Natural killer cell (primary cell): ENCODE measurements around the gene ALLC. TPM values are rescaled to one million over a fixed set of nuclear protein-coding genes. Genes with fewer than 3 reads are reported as not detected.

Experiments used
- ATAC-seq, 3 donors: fragments of 150-1000 bp in 2 of 3; fragments of 200-7000 bp in 1 of 3; cut with Tn5 transposase; 1 replicate in 1 of 3; 2 replicates in 2 of 3; pipeline ENCODE4 v1.10.0; 2021; ENCODE audit warnings: mild to moderate bottlenecking in 2 of 3, moderate library complexity in 2 of 3
- DNase-seq, 2 donors: peaks; one replicate each; pipeline versions ENCODE4 v3.0.0 to v3.0.0-alpha.2; 2013 to 2021; ENCODE audit warnings: mixed read lengths in 1 of 2
- H3K27ac ChIP-seq: one replicate; pipeline ENCODE4 v1.5.1; 2013; ENCODE audit warnings: mild to moderate bottlenecking, low read length
- H3K27me3 ChIP-seq: one replicate; pipeline ENCODE4 v1.6.1; 2013; ENCODE audit warnings: low read length; ENCODE audit not compliant: control insufficient read depth, insufficient read depth
- H3K36me3 ChIP-seq: one replicate; pipeline ENCODE4 v1.6.1; 2013; ENCODE audit warnings: low read length; ENCODE audit not compliant: control insufficient read depth, insufficient read depth
- H3K4me1 ChIP-seq: one replicate; pipeline ENCODE4 v1.6.1; 2013; ENCODE audit warnings: low read length; ENCODE audit not compliant: control insufficient read depth, insufficient read depth
- H3K4me3 ChIP-seq: one replicate; pipeline ENCODE4 v1.5.1; 2013; ENCODE audit warnings: low read length
- H3K9me3 ChIP-seq: one replicate; pipeline ENCODE4 v1.6.1; 2013; ENCODE audit warnings: low read length; ENCODE audit not compliant: control insufficient read depth, insufficient read depth
- H3K27ac Mint-ChIP-seq, 2 donors: one replicate each; pipeline ENCODE4 v1.8.0; 2022; ENCODE audit warnings: mild to moderate bottlenecking in 2 of 2, mixed read lengths in 2 of 2, moderate library complexity in 1 of 2
- H3K27me3 Mint-ChIP-seq, 2 donors: one replicate each; pipeline ENCODE4 v1.8.0; 2022; ENCODE audit warnings: low read depth in 2 of 2, mixed read lengths in 2 of 2
- H3K36me3 Mint-ChIP-seq: one replicate; pipeline ENCODE4 v1.8.0; 2022; ENCODE audit warnings: mixed read lengths
- H3K4me1 Mint-ChIP-seq, 2 donors: one replicate each; pipeline ENCODE4 v1.8.0; 2022; ENCODE audit warnings: mixed read lengths in 2 of 2
- H3K4me3 Mint-ChIP-seq: one replicate; pipeline ENCODE4 v1.8.0; 2022; ENCODE audit warnings: mild to moderate bottlenecking, moderate library complexity, mixed read lengths
- H3K9me3 Mint-ChIP-seq, 2 donors: one replicate each; pipeline ENCODE4 v1.8.0; 2022; ENCODE audit warnings: mixed read lengths in 2 of 2
- CTCF ChIP-seq: fragments of 200-600 bp; IDR thresholded peaks from one replicate; pipeline ENCODE4 v1.8.0; 2022; ENCODE audit warnings: antibody characterized with exemption
- WGBS: methylation state at CpG from one replicate; pipeline ENCODE4 v1.1.7; 2013; ENCODE audit warnings: missing lambda C conversion rate; ENCODE audit not compliant: insufficient coverage; 5-methylcytosine and 5-hydroxymethylcytosine counted together
- intact Hi-C: fragments of 100-400 bp; cut with micrococcal nuclease; formaldehyde crosslinking; loops from one replicate; pipeline ENCODE4 v1.14.2; 2022
- total RNA-seq, 4 donors: library from RNA; stranded (reverse); fragments of 120-200 nt in 1 of 4; gene quantifications; one replicate each; pipeline versions ENCODE4 v1.2.3 to v1.2.4, GENCODE V29; 2013 to 2022

ALLC gene
- total RNA-seq, 3 donors from 2014 or later (not counting 1 experiment from before 2014, with no cell fraction given), result not detected

- Histone ChIP-seq H3K4me1 (no peaks in the 10 kb centered on the region), H3K9me3 (no peaks in the 10 kb centered on the region), H3K4me3 (no peak overlapping the region), H3K27me3 (no peaks in the 10 kb centered on the region), H3K27ac (no peak overlapping the region), H3K36me3 (no peaks in the 10 kb centered on the region)
- no peak for DNase-seq
- Mint-ChIP-seq H3K27ac (no peak overlapping the region), H3K4me3 (no peak overlapping the region), H3K9me3 (no peaks in the 10 kb centered on the region), H3K4me1 (no peaks in the 10 kb centered on the region), H3K27me3 (peaks cover 0 to 15% of the 10 kb centered on the region in 2 donors), H3K36me3 (no peaks in the 10 kb centered on the region)
- no peak for TF ChIP-seq CTCF
- WGBS, result 90% methylated on average over 19 of the region's 20 CpGs
- no peak for ATAC-seq
- intact Hi-C loops, result no loop called here
Measured at GRCh38 chr2:3747032-3747654, 89.1 kb downstream of the ALLC start.

- Mint-ChIP-seq H3K9me3 (no peaks in the 10 kb centered on the region), H3K4me3 (no peak overlapping the region), H3K36me3 (no peaks in the 10 kb centered on the region), H3K27ac (no peak overlapping the region), H3K4me1 (no peaks in the 10 kb centered on the region), H3K27me3 (peaks cover 0 to 15% of the 10 kb centered on the region in 2 donors)
- ATAC-seq (no peak), DNase-seq (no peak)
- no peak for TF ChIP-seq CTCF
- no peak overlapping the region for H3K27ac ChIP-seq
- no peak overlapping the region for H3K4me3 ChIP-seq
- H3K9me3 ChIP-seq, result no peaks in the 10 kb centered on the region
- no peaks in the 10 kb centered on the region for H3K36me3 ChIP-seq
- no peaks in the 10 kb centered on the region for H3K4me1 ChIP-seq
- WGBS, result 63% methylated on average over 9 of the region's 9 CpGs
- intact Hi-C loops, result no loop called here
- no peaks in the 10 kb centered on the region for H3K27me3 ChIP-seq
Measured at GRCh38 chr2:3747826-3748225, 89.8 kb downstream of the ALLC start.

DNA sequence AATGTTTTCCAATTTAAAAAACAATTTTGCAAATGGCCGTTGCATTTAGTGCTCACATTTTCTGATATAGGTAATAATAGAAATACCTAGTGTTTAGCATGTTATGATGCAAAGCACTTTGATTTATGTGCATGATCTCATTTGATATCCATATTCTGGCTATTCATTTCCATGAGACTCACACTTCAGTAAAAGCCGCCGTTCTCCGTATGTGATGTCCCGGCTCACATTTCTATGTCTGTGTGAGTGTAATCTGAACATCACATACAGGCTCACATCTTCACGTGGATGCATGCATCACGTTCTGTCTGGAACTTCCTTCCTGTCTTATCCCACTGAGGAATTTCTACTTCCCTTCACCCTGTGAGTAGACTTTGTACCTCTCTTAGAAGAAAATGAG is 91.2 kb downstream of the ALLC start:
- no peaks in the 10 kb centered on the region for H3K4me1 Mint-ChIP-seq
- DNase-seq (no peak), ATAC-seq (no peak)
- no peak for TF ChIP-seq CTCF
- Histone ChIP-seq H3K36me3 (no peaks in the 10 kb centered on the region), H3K4me3 (no peak overlapping the region), H3K9me3 (no peaks in the 10 kb centered on the region), H3K27me3 (no peaks in the 10 kb centered on the region), H3K27ac (no peak overlapping the region), H3K4me1 (no peaks in the 10 kb centered on the region)
- H3K27ac Mint-ChIP-seq, result no peak overlapping the region
- peaks cover 0 to 11% of the 10 kb centered on the region in 2 donors for H3K27me3 Mint-ChIP-seq
- intact Hi-C loops, result no loop called here
- no peaks in the 10 kb centered on the region for H3K9me3 Mint-ChIP-seq
- H3K4me3 Mint-ChIP-seq, result no peak overlapping the region
- WGBS, result 83% methylated on average over 7 of the region's 7 CpGs
- H3K36me3 Mint-ChIP-seq, result no peaks in the 10 kb centered on the region

DNA sequence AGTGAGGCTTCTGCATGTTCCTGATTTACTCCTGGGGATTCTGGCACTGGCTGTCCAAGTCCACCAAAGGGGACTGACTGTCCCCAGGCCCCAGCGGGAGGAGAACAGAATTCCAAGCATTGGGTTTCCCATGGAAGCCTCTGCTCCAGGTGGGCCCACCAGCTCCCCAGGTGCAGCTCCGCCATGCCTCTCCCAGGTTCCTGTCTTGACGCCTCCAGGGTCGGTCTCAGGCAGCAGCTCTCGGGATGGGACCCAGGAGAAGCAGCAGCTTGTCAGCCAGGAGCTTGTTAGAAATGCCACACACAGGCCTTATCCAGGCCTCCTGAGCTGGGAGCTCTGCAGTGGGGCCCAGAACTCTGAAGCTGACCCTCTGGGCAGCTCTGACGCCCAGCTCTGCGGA is 93.3 kb downstream of the ALLC start:
- no peak overlapping the region for H3K27ac ChIP-seq
- Mint-ChIP-seq H3K4me1 (no peaks in the 10 kb centered on the region), H3K4me3 (no peak overlapping the region), H3K9me3 (peaks cover 0 to 3% of the 10 kb centered on the region in 2 donors), H3K27me3 (peaks cover 0 to 9% of the 10 kb centered on the region in 2 donors), H3K36me3 (no peaks in the 10 kb centered on the region), H3K27ac (no peak overlapping the region)
- no peaks in the 10 kb centered on the region for H3K36me3 ChIP-seq
- no peaks in the 10 kb centered on the region for H3K4me1 ChIP-seq
- ATAC-seq (no peak), DNase-seq (no peak)
- H3K9me3 ChIP-seq, result no peaks in the 10 kb centered on the region
- H3K4me3 ChIP-seq, result no peak overlapping the region
- intact Hi-C loops, result no loop called here
- TF ChIP-seq CTCF, result no peak
- H3K27me3 ChIP-seq, result no peaks in the 10 kb centered on the region
- 78% methylated on average over 7 of the region's 7 CpGs for WGBS
